ENCODE measurements around the gene ATP13A2. TPM values are rescaled to one million over a fixed set of nuclear protein-coding genes. Genes with fewer than 3 reads are reported as not detected.

The ATP13A2 gene, protein sequence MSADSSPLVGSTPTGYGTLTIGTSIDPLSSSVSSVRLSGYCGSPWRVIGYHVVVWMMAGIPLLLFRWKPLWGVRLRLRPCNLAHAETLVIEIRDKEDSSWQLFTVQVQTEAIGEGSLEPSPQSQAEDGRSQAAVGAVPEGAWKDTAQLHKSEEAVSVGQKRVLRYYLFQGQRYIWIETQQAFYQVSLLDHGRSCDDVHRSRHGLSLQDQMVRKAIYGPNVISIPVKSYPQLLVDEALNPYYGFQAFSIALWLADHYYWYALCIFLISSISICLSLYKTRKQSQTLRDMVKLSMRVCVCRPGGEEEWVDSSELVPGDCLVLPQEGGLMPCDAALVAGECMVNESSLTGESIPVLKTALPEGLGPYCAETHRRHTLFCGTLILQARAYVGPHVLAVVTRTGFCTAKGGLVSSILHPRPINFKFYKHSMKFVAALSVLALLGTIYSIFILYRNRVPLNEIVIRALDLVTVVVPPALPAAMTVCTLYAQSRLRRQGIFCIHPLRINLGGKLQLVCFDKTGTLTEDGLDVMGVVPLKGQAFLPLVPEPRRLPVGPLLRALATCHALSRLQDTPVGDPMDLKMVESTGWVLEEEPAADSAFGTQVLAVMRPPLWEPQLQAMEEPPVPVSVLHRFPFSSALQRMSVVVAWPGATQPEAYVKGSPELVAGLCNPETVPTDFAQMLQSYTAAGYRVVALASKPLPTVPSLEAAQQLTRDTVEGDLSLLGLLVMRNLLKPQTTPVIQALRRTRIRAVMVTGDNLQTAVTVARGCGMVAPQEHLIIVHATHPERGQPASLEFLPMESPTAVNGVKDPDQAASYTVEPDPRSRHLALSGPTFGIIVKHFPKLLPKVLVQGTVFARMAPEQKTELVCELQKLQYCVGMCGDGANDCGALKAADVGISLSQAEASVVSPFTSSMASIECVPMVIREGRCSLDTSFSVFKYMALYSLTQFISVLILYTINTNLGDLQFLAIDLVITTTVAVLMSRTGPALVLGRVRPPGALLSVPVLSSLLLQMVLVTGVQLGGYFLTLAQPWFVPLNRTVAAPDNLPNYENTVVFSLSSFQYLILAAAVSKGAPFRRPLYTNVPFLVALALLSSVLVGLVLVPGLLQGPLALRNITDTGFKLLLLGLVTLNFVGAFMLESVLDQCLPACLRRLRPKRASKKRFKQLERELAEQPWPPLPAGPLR
- total RNA-seq (2022; extraction: Qiagen RNA extraction; ENCODE audit: low read depth) = 23.0 to 31.1 TPM (median 23.6 TPM) in 5 replicates

DNA sequence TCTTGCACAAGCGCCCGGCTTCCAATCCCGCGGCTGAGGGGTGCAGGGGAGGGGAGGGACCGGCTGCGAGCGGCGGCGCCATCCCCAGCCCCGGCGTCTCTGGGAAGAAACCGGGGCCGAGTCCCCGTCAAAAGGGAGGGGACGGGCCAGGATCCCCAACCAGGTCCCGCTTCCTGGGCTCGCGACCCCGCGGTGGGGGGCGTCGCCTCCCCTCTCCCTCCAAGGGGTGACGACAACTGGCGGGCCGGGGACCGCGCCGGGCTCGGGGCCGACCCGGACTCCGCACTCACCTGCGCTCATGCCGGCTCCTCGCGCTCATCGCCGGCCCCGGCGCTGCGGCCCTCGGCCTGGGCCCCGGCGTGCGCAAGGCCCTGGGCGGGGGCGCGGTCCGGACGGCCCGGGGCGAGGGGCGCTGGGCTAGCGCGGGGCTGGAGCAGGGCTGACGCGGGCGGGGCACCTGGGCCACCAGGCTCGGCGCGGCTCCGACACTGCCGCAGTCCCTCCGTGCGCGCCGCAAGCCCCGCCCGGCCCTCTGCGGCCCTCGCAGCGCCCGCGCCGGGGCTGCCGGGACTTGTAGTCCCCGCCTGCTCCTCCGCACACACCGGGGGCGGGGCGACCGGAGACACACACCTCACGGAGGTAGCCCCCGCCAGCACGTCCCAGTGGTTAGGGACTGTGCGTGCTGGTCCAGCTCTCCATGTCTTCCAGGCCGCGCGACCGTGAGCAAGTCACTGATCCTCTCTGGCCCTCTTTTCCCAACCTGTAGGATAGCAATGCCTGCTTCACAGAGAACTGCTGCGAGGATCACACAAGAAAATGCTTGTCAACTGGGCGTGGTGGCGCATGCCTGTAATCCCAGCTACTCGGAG lies at the start of gene ATP13A2:
Gene ATP13A2 (minus strand): TSS at position 490 of the 869 bp plus-strand sequence. CDS start 190 bp downstream, at position 300.

DNA sequence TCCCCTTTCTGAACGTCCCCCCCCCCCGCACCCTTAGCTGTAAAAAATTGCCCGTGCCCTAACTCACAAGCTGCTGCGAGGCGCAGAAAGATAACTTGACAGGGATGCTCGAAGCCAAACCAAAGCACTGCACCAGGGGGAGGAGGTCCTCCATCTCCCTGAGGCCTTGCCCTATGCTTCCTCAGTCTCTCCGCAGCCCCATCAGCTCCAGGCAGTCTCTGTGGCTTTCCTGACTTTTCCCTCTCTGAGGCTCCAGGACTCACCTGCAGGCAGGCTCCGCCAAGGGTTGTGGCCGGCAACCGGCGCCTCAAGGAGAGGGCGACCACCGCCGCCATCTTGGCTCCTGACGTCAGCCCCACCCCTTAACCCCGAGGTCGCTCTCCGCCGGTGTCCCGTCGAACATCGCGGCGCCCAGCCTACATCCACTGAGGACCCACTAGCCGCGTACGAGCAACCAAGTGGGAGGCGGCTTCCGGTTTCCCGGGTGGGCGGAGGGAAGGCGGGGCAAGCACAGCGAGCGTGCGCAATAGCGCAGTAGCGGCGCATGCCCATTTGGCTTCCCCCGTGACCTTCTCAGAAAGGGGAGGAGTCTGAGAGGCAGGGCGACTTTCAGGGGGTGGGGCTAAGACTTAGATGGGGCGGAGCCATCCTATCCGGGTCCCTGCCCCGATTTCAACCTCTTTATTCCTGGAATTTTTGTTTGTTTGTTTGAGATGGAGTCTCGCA lies 42.1 kb upstream of the ATP13A2 start, which contains the start of gene SDHB:
Gene SDHB (minus strand): TSS at position 348 of the 726 bp plus-strand sequence. CDS start 13 bp downstream, at position 335.

DNA sequence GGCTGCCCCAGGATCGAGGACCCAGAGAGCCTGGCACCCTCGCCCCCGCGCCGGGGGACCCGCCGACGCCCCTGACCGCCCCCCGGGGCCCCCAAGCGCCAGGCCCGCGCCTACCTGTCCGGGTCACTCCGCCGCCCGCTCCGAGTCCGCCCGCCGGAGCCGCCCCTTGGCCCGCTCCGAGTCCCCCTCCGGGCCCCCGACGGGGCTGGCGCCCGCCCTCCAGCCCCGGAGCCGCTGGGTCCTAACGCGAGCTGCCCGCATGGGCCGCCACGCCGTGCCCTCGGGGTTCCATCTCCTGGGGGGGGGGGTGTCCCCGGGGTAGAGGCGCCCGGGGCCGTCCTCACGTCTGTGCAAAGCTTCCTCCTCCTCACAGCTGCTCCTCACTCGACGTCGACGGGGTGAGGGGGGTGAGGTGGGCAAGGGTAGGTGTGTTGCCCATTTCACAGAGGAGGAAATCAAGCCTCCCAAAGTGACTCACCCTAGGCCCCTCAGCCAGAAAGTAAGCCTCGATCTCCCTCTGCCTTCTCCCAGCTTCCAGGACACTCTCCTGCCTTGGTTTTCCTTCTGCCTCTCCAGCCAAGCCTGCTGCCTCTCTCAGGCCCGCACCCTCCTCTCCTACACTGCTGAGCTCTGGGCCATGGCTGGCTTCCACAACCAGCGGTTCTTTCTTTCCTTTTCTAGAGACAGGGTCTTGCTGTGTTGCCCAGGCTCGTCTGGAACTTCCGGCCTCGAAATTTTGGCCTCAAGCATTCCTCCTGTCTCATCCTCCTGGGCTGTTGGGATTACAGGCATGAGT lies 31.1 kb downstream of the ATP13A2 start, which contains the start of gene MFAP2:
Gene MFAP2 (minus strand): TSS at position 148 of the 796 bp plus-strand sequence. CDS start 2,347 bp downstream, outside the sequence.

Other genes starting within 250 kb of the ATP13A2 start
- gene RNU1-2, start 115.9 kb downstream of the ATP13A2 start, total RNA-seq (2022; extraction: Qiagen RNA extraction; ENCODE audit: low read depth) = 7.3 TPM in 1 of 5 replicates, not detected in the others
- 5.9 to 10.2 TPM (median 7.5 TPM) in 5 replicates for gene CROCC, start 90.0 kb downstream of the ATP13A2 start, total RNA-seq (2022; extraction: Qiagen RNA extraction; ENCODE audit: low read depth)
- 0.32 to 1.1 TPM (median 0.44 TPM) in 5 replicates for gene MFAP2, start 31.3 kb downstream of the ATP13A2 start, total RNA-seq (2022; extraction: Qiagen RNA extraction; ENCODE audit: low read depth)
- gene SDHB, start 42.1 kb upstream of the ATP13A2 start, total RNA-seq (2022; extraction: Qiagen RNA extraction; ENCODE audit: low read depth) = 101 to 110 TPM (median 109 TPM) in 5 replicates
- gene PADI2, start 107.5 kb upstream of the ATP13A2 start, total RNA-seq (2022; extraction: Qiagen RNA extraction; ENCODE audit: low read depth) = 0.95 to 1.5 TPM (median 1.3 TPM) in 5 replicates
- 1.7 to 2.6 TPM (median 1.9 TPM) in 5 replicates for gene PADI1, start 193.2 kb upstream of the ATP13A2 start, total RNA-seq (2022; extraction: Qiagen RNA extraction; ENCODE audit: low read depth)
- 1.3 to 2.0 TPM (median 1.8 TPM) in 5 replicates for gene PADI3, start 237.2 kb upstream of the ATP13A2 start, total RNA-seq (2022; extraction: Qiagen RNA extraction; ENCODE audit: low read depth)

Measured in A549 treated with DMSO at 1 μM for 4 hours (cell line).